Transverse colon (tissue), 4 donors: ENCODE results near the gene C5AR1.

Source experiments
- POLR2AphosphoS5 ChIP-seq, 3 donors: sonication (generic); formaldehyde crosslinking; IDR thresholded peaks; one replicate each; pipeline ENCODE4 v1.6.1; 2016; ENCODE audit warnings: antibody characterized with exemption in 3 of 3
- TF ChIP-seq, protein P1 (sequence below), 5 experiments: fragments of 200-600 bp in 3 of 5; fragments of 450-650 bp in 2 of 5; sonication (generic) in 3 of 5; IDR thresholded peaks; 1 replicate in 2 of 5; 2 replicates in 3 of 5; pipeline ENCODE4 v1.5.1; 2016 to 2017; ENCODE audit warnings: antibody characterized with exemption in 5 of 5, inconsistent platforms in 3 of 5, mild to moderate bottlenecking in 2 of 5, moderate library complexity in 1 of 5

DNA sequence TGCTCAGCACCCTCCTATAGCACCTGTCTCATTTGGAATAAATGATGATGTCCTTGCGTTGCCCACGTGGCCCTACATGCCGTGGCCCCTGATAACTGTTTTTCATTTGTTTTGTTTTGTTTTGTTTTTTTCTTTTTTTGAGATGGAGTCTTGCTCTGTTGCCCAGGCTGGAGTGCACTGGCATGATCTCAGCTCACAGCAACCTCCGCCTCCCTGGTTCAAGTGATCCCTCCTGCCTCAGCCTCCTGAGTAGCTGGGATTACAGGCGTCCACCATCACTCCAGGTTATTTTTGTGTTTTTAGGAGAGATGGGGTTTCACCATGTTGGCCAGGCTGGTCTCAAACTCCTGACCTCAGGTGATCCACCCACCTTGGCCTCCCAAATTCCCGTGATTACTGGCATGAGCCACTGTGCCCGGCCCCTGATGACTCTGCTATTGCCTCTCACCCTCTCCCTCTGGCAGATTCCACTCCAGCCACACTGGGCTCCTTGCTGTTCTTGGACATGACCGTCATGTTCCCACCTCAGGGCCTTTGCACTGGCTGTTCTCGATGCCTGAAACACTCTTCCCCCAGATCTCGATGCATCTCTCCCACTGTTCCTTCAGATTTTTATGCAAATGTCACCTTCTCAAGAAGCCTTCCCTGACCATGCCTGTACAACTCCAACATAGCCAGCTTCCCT is 29.7 kb downstream of the C5AR1 start:
- TF ChIP-seq, protein P1, sequence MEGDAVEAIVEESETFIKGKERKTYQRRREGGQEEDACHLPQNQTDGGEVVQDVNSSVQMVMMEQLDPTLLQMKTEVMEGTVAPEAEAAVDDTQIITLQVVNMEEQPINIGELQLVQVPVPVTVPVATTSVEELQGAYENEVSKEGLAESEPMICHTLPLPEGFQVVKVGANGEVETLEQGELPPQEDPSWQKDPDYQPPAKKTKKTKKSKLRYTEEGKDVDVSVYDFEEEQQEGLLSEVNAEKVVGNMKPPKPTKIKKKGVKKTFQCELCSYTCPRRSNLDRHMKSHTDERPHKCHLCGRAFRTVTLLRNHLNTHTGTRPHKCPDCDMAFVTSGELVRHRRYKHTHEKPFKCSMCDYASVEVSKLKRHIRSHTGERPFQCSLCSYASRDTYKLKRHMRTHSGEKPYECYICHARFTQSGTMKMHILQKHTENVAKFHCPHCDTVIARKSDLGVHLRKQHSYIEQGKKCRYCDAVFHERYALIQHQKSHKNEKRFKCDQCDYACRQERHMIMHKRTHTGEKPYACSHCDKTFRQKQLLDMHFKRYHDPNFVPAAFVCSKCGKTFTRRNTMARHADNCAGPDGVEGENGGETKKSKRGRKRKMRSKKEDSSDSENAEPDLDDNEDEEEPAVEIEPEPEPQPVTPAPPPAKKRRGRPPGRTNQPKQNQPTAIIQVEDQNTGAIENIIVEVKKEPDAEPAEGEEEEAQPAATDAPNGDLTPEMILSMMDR (IDR thresholded peaks at IDR 0.05): no peak
- TF ChIP-seq POLR2AphosphoS5 (IDR thresholded peaks at IDR 0.05): no peak
